HL-60 (cell line): Measurements from ENCODE around the gene PIRT.

Experiments
- CTCF ChIP-seq: IDR thresholded peaks from one replicate; pipeline ENCODE4 v1.5.1; 2011; ENCODE audit warnings: low read length, control low read depth, inconsistent platforms; ENCODE audit not compliant: insufficient read depth
- POLR2AphosphoS5 ChIP-seq: IDR thresholded peaks from 2 replicates; pipeline ENCODE4 v1.6.1; 2012; ENCODE audit warnings: low read depth

GRCh38 chr17:10777890-10778289, 60.0 kb downstream of the PIRT start:
- TF ChIP-seq CTCF: no peak
- no peak for TF ChIP-seq POLR2AphosphoS5
